Naive thymus-derived CD4-positive, alpha-beta T cell (primary cell): ENCODE data around the gene RNF5. TPM values are rescaled to one million over a fixed set of nuclear protein-coding genes. Genes with fewer than 3 reads are reported as not detected.

Source experiments
- ATAC-seq: fragments of 150-1000 bp; cut with Tn5 transposase; 2 replicates; pipeline ENCODE4 v1.10.0; 2021; ENCODE audit warnings: mild to moderate bottlenecking, moderate library complexity
- CTCF ChIA-PET: fragments of 350-600 bp; sonication (Branson Sonifier 250); formaldehyde crosslinking; loops from one replicate; lab custom pipeline; 2021; ENCODE audit warnings: antibody characterized with exemption; lab: Charles Lee
- POLR2A ChIA-PET: fragments of 350-600 bp; sonication (Branson Sonifier 250); formaldehyde crosslinking; loops from one replicate; lab custom pipeline; 2021; ENCODE audit warnings: antibody characterized with exemption, inconsistent platforms; lab: Charles Lee
- DNase-seq, 9 donors: peaks; one replicate each; pipeline versions ENCODE4 v3.0.0 to v3.0.0-alpha.2; 2020 to 2022; ENCODE audit warnings: mixed read lengths in 1 of 9
- H3K27ac ChIP-seq: one replicate; pipeline ENCODE4 v1.7.0; 2013; ENCODE audit warnings: mild to moderate bottlenecking, low read depth, low read length, moderate library complexity
- H3K27me3 ChIP-seq, 2 donors: one replicate each; pipeline ENCODE4 v1.7.0; 2013; ENCODE audit warnings: low read length in 2 of 2, mild to moderate bottlenecking in 2 of 2, moderate library complexity in 2 of 2; ENCODE audit not compliant: control insufficient read depth in 2 of 2, insufficient read depth in 2 of 2
- H3K36me3 ChIP-seq, 3 experiments: 1 replicate in 2 of 3; 2 replicates in 1 of 3; pipeline ENCODE4 v1.7.0; 2013; ENCODE audit warnings: low read length in 3 of 3, mild to moderate bottlenecking in 3 of 3, moderate library complexity in 1 of 3; ENCODE audit not compliant: insufficient read depth in 3 of 3, control insufficient read depth in 2 of 3
- H3K4me1 ChIP-seq, 2 donors: one replicate each; pipeline ENCODE4 v1.7.0; 2013; ENCODE audit warnings: low read length in 2 of 2, mild to moderate bottlenecking in 2 of 2, moderate library complexity in 1 of 2; ENCODE audit not compliant: control insufficient read depth in 2 of 2, insufficient read depth in 2 of 2
- H3K4me3 ChIP-seq: 2 replicates; pipeline ENCODE4 v1.7.0; 2013; ENCODE audit warnings: mild to moderate bottlenecking, low read length
- H3K9me3 ChIP-seq, 3 experiments: 1 replicate in 2 of 3; 2 replicates in 1 of 3; pipeline ENCODE4 v1.7.0; 2013; ENCODE audit warnings: low read length in 3 of 3; ENCODE audit not compliant: control insufficient read depth in 2 of 3
- H3K27ac Mint-ChIP-seq, 9 donors: one replicate each; pipeline ENCODE4 v1.8.0; 2020 to 2022; ENCODE audit warnings: mixed read lengths in 9 of 9, mild to moderate bottlenecking in 8 of 9, moderate library complexity in 5 of 9, inconsistent platforms in 2 of 9
- H3K27me3 Mint-ChIP-seq, 5 donors: one replicate each; pipeline ENCODE4 v1.8.0; 2021 to 2022; ENCODE audit warnings: mixed read lengths in 5 of 5, mild to moderate bottlenecking in 1 of 5
- H3K36me3 Mint-ChIP-seq, 5 donors: one replicate each; pipeline ENCODE4 v1.8.0; 2020 to 2022; ENCODE audit warnings: mixed read lengths in 5 of 5, mild to moderate bottlenecking in 3 of 5, inconsistent platforms in 1 of 5
- H3K4me1 Mint-ChIP-seq, 7 donors: one replicate each; pipeline ENCODE4 v1.8.0; 2020 to 2022; ENCODE audit warnings: mixed read lengths in 7 of 7, mild to moderate bottlenecking in 3 of 7, inconsistent platforms in 1 of 7
- H3K4me3 Mint-ChIP-seq, 10 donors: one replicate each; pipeline ENCODE4 v1.8.0; 2020 to 2022; ENCODE audit warnings: mild to moderate bottlenecking in 10 of 10, mixed read lengths in 10 of 10, moderate library complexity in 6 of 10, inconsistent platforms in 2 of 10
- H3K9me3 Mint-ChIP-seq, 11 donors: one replicate each; pipeline ENCODE4 v1.8.0; 2020 to 2022; ENCODE audit warnings: mixed read lengths in 11 of 11, mild to moderate bottlenecking in 4 of 11, inconsistent platforms in 1 of 11, moderate library complexity in 1 of 11
- intact Hi-C, 2 donors: fragments of 100-400 bp; cut with micrococcal nuclease; formaldehyde crosslinking; loops; one replicate each; pipeline ENCODE4 v1.15.1; 2023
- polyA plus RNA-seq, 2 donors: library from polyadenylated mRNA; unstranded; fragments of 300-500 nt; fragmentation: Illumina TruSeq; gene quantifications; one replicate each; pipeline ENCODE4 v1.2.3, GENCODE V29; 2021
- total RNA-seq, 6 experiments: library from RNA in 5 of 6; stranded (reverse) in 5 of 6; gene quantifications; 1 replicate in 5 of 6; 2 replicates in 1 of 6; pipeline ENCODE4 v1.2.3 and lab custom pipeline; 2021 to 2026

RNF5 gene
- total and polyA plus RNA-seq, 7 experiments from 2014 or later = 17.0 to 111 (median 45.3) TPM

GRCh38 chr6:32146687-32147086 lies 31.5 kb upstream of the RNF5 start:
- Histone ChIP-seq H3K4me1 (peaks cover 0 to 6% of the 10 kb centered on the region in 2 donors), H3K4me3 (no peak overlapping the region), H3K27me3 (no peaks in the 10 kb centered on the region), H3K27ac (no peak overlapping the region), H3K9me3 (no peaks in the 10 kb centered on the region), H3K36me3 (no peaks in the 10 kb centered on the region)
- intact Hi-C loops = loop anchor here in 1 of 2 donors (10.0 kb wide), 1 partner anchor 98 kb away; no protein-coding TSS in a partner anchor
- POLR2A ChIA-PET = interaction anchor here (0.9 kb wide), 1 partner anchor 29 kb away, joined by 3 read pairs; the partner anchor contains the start of gene AGPAT1
- CTCF ChIA-PET = no interaction called here
- Mint-ChIP-seq H3K27ac (peak overlapping the region in 1 of 9 donors; percentile 5), H3K4me3 (no peak overlapping the region), H3K9me3 (peaks cover 0 to 5% (median 0%) of the 10 kb centered on the region in 11 donors), H3K4me1 (peaks cover 23 to 34% (median 31%) of the 10 kb centered on the region in 7 donors), H3K36me3 (peaks cover 0 to 5% (median 0%) of the 10 kb centered on the region in 5 donors), H3K27me3 (peaks cover 0 to 56% (median 12%) of the 10 kb centered on the region in 5 donors)
- DNase-seq (no peak), ATAC-seq (no peak)

- CTCF ChIA-PET = interaction anchor here (0.6 to 1.4 kb wide), 2 partner anchors 102 to 202 kb away, joined by 4 to 5 read pairs; no protein-coding TSS in a partner anchor
- intact Hi-C loops = loop anchor here (1.0 to 10.0 kb wide), 4 partner anchors 17 to 97 kb away; partner anchors contain the start of genes AGPAT1 (in 1 of the 2) and FKBPL (in 1 of the 2)
- Mint-ChIP-seq H3K9me3 (peaks cover 0 to 5% (median 0%) of the 10 kb centered on the region in 11 donors), H3K27me3 (peaks cover 0 to 56% (median 12%) of the 10 kb centered on the region in 5 donors), H3K4me1 (peaks cover 30 to 41% (median 37%) of the 10 kb centered on the region in 7 donors), H3K27ac (peak overlapping the region in 5 of 9 donors; percentile 15 to 90 (median 60)), H3K36me3 (peaks cover 0 to 5% (median 0%) of the 10 kb centered on the region in 5 donors), H3K4me3 (peak overlapping the region in 1 of 10 donors; percentile 84)
- Histone ChIP-seq H3K27ac (no peak overlapping the region), H3K4me1 (peaks cover 0 to 13% of the 10 kb centered on the region in 2 donors), H3K27me3 (no peaks in the 10 kb centered on the region), H3K4me3 (no peak overlapping the region), H3K9me3 (no peaks in the 10 kb centered on the region), H3K36me3 (no peaks in the 10 kb centered on the region)
- no peak for ATAC-seq
- POLR2A ChIA-PET = interaction anchor here (1.0 kb wide), 1 partner anchor 29 kb away, joined by 4 read pairs; no protein-coding TSS in a partner anchor
- DNase-seq = no peak
Measured at GRCh38 chr6:32147401-32148132, 30.6 kb upstream of the RNF5 start.

GRCh38 chr6:32148289-32149091 lies 29.7 kb upstream of the RNF5 start:
- Mint-ChIP-seq H3K27me3 (peaks cover 0 to 62% (median 12%) of the 10 kb centered on the region in 5 donors), H3K9me3 (peaks cover 0 to 5% (median 0%) of the 10 kb centered on the region in 11 donors), H3K4me3 (peak overlapping the region; percentile 75 to 91 (median 86)), H3K4me1 (peaks cover 37 to 49% (median 46%) of the 10 kb centered on the region in 7 donors), H3K27ac (peak overlapping the region; percentile 46 to 91 (median 85)), H3K36me3 (peaks cover 0 to 5% (median 0%) of the 10 kb centered on the region in 5 donors)
- H3K4me1 ChIP-seq = peaks cover 0 to 22% of the 10 kb centered on the region in 2 donors
- CTCF ChIA-PET = interaction anchor here (0.6 to 1.4 kb wide), 3 partner anchors 46 to 201 kb away, joined by 3 to 5 read pairs (median 4); no protein-coding TSS in a partner anchor
- DNase-seq (peak; percentile 62 to 82 (median 72)), ATAC-seq (peak; percentile 91)
- no peaks in the 10 kb centered on the region for H3K36me3 ChIP-seq
- intact Hi-C loops = loop anchor here (1.0 to 10.0 kb wide), 4 partner anchors 18 to 96 kb away; partner anchors contain the start of genes AGPAT1 (in 1 of the 2) and FKBPL (in 1 of the 2)
- POLR2A ChIA-PET = interaction anchor here (0.6 to 1.0 kb wide), 5 partner anchors 10 to 806 kb away, joined by 3 to 5 read pairs (median 3); no protein-coding TSS in a partner anchor
- H3K9me3 ChIP-seq = no peaks in the 10 kb centered on the region
- peak overlapping the region; percentile 47 for H3K27ac ChIP-seq
- peak overlapping the region; percentile 30 for H3K4me3 ChIP-seq
- H3K27me3 ChIP-seq = no peaks in the 10 kb centered on the region

GRCh38 chr6:32149092-32149755 lies 29.0 kb upstream of the RNF5 start:
- ChIA-PET POLR2A (interaction anchor here (0.6 to 1.0 kb wide), 4 partner anchors 9 to 806 kb away, joined by 3 to 5 read pairs (median 3); no protein-coding TSS in a partner anchor), CTCF (interaction anchor here (1.2 to 1.4 kb wide), 2 partner anchors 45 to 100 kb away, joined by 3 to 5 read pairs; no protein-coding TSS in a partner anchor)
- Mint-ChIP-seq H3K9me3 (peaks cover 0 to 5% (median 0%) of the 10 kb centered on the region in 11 donors), H3K4me1 (peaks cover 37 to 56% (median 52%) of the 10 kb centered on the region in 7 donors), H3K27me3 (peaks cover 0 to 62% (median 12%) of the 10 kb centered on the region in 5 donors), H3K36me3 (peaks cover 0 to 5% (median 0%) of the 10 kb centered on the region in 5 donors), H3K4me3 (peak overlapping the region; percentile 75 to 95 (median 88)), H3K27ac (peak overlapping the region; percentile 46 to 91 (median 85))
- no peak for DNase-seq
- Histone ChIP-seq H3K9me3 (no peaks in the 10 kb centered on the region), H3K27me3 (no peaks in the 10 kb centered on the region), H3K36me3 (no peaks in the 10 kb centered on the region), H3K4me3 (peak overlapping the region; percentile 30), H3K4me1 (peaks cover 0 to 24% of the 10 kb centered on the region in 2 donors), H3K27ac (peak overlapping the region; percentile 47)
- intact Hi-C loops = loop anchor here in 1 of 2 donors (10.0 kb wide), 1 partner anchor 96 kb away; no protein-coding TSS in a partner anchor
- ATAC-seq = peak; percentile 19

GRCh38 chr6:32149932-32150870 lies 28.0 kb upstream of the RNF5 start:
- H3K36me3 ChIP-seq = no peaks in the 10 kb centered on the region
- no peaks in the 10 kb centered on the region for H3K9me3 ChIP-seq
- no peaks in the 10 kb centered on the region for H3K27me3 ChIP-seq
- Mint-ChIP-seq H3K4me3 (peak overlapping the region; percentile 51 to 100 (median 86)), H3K4me1 (peaks cover 47 to 65% (median 62%) of the 10 kb centered on the region in 7 donors), H3K27me3 (peaks cover 0 to 62% (median 12%) of the 10 kb centered on the region in 5 donors), H3K36me3 (peaks cover 0 to 5% (median under 1%) of the 10 kb centered on the region in 5 donors), H3K9me3 (peaks cover 0 to 5% (median 0%) of the 10 kb centered on the region in 11 donors), H3K27ac (peak overlapping the region; percentile 33 to 87 (median 67))
- intact Hi-C loops = loop anchor here in 1 of 2 donors (10.0 kb wide), 1 partner anchor 95 kb away; no protein-coding TSS in a partner anchor
- no peak overlapping the region for H3K27ac ChIP-seq
- ATAC-seq (no peak), DNase-seq (no peak)
- H3K4me3 ChIP-seq = no peak overlapping the region
- H3K4me1 ChIP-seq = peaks cover 6 to 30% of the 10 kb centered on the region in 2 donors
- POLR2A ChIA-PET = interaction anchor here (0.6 to 2.0 kb wide), 3 partner anchors 41 to 43 kb away, joined by 3 to 7 read pairs (median 3); partner anchors contain the start of gene GPSM3
- CTCF ChIA-PET = no interaction called here
